IPS-NIHi11 (cell line): ENCODE measurements around the gene GPR18.
"Not testable (repeated sequence)": the region's sequence is repeated elsewhere in the genome, so short reads cannot be mapped to it uniquely, and the experiment has no call there.

ENCODE experiments used
- DNase-seq: peaks from one replicate; pipeline ENCODE4 v3.0.0; 2012; ENCODE audit warnings: mixed read lengths, low spot score

GPR18 gene

DNA sequence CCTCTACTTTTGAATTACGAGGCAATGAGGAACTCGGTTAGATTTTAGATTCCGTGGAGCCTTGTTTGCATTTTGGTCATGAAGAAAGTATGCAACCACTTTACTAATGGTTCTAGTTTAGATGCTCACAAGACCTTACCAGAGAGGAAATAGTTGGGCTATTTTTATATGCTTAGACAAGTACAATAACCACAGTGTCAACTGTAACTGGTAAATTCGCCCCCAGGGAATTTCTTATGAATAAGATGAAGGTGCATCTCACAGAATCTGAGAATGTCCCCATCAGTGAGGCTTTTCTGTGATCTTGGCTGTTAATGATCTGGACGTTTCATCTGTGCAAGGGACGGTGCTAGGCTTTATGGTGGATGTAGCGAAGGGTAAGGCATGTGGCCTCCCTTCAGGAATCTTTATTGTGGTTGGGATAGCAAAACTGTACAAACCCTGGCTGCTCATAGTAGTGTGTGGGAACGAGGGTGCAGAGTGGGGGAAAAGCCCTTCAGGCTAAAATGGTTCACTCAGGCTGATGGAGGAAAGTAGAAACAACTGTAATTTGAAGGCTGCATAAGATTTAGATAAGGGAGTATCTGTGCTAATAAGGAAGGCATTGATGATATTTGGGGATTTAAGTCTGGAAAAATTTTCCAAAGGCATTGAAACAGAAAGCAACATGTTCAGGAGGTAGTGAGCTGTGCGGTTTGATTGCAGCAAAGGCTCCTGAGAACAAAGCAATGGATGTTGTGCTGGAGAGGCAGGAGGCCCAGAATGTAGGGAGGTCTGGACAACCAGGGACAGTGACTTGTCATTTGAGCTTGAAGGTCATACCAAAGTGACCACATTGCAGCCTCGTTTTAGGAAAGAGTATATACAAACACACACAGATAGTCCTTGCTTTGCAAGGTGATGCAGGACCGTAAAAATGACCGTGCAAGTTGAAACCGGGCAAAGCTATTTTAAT, 29.2 kb downstream of the GPR18 start:
- DNase-seq = no peak

- no peak for DNase-seq
Observed at GRCh38 chr13:99227909-99228688, 30.1 kb downstream of the GPR18 start.

GRCh38 chr13:99227331-99227900, 30.8 kb downstream of the GPR18 start:
- DNase-seq = no peak

DNA sequence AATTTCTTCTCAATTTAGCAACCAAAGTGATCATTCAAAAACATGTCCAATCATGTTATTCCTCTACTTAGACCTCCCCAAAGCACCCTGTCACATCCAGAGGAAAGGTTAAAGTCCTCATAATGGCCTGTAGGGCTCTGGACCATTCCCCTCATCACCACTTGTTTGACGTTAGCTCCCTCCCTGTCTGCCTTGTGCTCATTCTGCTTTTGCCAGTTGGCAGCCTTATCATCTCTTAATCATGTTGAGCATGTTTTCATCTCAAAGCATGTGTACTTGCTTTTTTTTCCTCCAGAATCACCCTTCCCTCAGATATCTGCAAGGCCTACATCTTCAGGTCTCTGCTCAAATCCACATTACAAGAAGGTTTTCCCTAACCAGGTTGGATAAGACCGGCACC, 31.7 kb downstream of the GPR18 start:
- DNase-seq = no peak

- no peak for DNase-seq
Observed at GRCh38 chr13:99225078-99225477, 33.1 kb downstream of the GPR18 start.

DNA sequence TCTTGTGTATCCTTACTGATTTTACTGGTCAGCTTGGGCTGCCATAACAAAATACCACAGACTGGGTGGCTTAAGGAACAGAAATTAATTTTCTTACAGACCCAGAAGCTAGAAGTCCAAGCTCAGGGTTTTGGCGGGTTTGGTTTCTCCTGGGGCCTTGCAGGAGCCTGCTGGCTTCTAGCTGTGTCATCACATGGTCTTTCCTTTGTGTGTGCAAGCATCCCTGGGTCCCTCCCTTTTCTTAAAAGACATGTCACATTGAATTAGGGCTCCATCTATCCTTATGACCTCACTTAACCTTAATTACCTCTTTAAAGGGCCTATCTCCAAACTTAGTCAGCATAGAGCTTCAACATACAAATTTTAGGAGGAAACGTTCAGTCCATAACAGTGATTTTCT, 34.2 kb downstream of the GPR18 start:
- no peak for DNase-seq

DNA sequence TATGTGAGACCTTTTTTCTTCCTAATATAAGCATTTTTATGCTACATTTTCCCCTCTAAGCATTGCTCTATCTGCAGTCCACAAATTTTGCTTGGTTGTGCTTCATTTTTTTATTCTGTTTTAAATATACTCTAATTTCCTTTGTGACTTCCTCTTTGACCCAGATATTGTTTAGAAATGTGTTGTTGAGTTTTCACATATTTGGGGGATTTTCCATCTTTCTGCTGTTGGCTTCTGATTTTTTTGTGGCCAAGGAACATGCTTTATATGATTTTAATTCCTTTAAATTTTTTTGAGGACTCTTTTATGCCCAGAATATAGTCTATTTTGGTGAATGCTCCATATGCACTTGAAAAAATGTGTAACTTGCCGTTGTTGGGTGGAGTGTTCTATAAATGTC, 34.6 kb downstream of the GPR18 start:
- no peak for DNase-seq

DNA sequence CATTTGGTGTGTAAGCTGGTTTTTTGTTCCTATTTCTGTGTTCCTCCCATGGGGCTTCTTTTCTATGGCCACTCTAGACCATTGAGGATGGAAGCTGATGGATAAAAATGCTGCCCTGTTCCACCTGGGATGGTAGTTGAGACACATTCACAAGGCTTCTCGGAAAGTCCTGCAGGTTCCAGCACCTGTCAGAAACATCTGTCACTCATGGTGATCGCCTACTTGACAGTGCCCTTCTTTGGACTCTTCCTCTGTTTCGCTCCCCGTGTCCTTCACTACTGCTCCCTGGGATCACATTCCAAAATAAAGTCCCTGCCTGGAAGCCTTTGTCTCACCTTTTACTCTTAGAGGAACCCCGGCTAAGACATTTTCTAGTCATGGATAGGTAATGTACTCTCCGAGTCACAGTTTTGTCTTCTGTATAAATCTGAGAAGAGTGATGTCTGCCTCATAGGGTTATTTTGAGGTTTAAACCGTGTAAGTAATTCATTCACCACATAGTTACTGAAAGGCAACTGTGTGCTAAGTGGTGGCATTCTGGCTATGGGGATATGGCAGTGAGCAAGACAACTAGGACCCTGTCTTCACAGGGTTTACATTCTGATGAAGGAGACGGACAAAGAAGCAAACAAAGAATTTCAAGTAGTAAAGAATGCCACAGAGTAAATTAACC, 36.5 kb downstream of the GPR18 start:
- DNase-seq = no peak

GRCh38 chr13:99220199-99220935, 37.8 kb downstream of the GPR18 start:
- no peak for DNase-seq

DNA sequence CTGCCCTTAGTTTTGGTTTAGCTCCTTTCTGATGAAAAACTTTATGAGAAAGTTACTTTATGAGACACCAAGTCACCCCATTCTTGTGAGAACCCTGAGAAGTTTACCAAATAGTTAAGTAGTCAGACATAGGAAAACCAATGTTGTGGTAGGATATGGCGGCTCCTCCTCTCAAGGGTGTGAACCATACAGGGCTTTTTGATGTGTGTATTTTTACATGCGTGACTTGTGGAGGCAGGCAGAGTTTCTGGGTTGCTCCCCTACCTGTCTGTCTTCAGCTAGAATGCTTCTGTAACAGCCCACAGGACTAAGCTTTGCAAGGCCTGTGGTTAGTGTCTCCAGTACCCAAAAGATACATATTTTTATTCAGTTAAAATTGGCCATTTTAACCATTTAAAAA, 39.2 kb downstream of the GPR18 start:
- DNase-seq = no peak

DNA sequence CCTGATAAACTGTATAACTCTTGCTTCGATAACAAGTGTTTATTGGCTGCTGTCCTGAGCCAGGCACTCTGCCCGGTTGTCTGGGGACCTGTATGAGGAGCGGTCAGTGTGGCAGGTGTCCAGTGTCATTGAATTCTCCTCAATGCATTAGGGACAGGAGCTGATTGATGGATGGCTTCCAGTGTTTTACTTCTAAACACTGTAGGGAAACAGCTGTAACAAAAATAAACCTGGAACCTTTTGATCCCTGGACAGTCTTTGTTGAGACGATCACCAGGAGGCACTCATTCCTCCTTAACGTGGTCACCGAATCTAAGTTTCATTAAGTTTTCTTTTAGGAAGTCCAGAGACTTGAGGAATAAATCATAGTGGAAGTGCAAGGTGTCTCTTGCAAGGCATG, 39.6 kb downstream of the GPR18 start:
- DNase-seq = no peak

DNA sequence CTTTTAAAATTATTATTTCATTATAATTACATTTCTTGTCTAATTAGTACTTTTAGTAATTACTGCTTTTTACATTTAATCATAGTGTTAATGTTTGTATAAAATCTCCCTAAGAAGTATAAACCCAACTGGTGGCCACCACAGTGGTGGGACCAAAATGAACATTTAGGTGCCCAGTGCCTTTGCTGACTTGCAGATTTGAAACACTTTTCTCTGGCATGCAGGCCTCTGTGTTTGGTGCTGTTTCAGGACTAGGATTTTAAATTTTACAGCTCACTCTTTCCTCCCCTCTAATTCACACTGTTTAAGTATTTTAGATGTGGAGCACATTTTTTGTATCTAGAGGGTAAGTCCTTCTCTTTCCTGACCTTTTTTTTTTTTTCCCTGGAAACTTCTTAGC, 40.1 kb downstream of the GPR18 start:
- DNase-seq = no peak

DNA sequence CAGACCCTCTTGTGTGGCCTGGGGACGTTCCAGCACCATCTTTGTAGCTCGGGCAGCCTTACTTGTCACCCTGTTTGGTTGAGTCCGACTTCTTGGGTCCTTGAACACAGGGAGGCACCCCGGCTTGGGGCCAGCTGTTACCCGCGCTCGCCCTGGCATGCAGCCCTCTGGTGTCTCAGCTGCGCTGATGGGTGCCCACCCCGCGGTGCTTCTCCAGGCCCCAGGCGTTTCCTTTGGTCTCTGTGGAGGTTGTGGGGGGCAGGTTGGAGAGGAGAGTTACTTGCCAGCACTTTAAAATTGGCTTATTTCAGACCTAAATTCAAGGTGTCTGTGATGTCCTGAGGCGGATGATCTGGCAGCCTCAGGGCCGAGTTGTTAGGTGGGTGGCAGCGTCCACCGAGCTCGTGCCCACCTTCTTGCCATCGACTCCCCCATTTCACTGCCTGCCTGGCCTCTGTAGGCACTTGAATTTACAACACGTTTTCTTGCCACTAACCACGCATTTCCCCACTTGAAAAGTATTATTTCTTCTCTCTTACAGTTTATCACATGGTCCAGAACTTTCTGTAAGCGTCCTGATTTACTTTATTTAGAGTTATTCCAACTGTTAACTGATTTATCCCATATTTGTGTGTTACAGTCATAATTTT, 40.6 kb downstream of the GPR18 start:
- DNase-seq = no peak

DNA sequence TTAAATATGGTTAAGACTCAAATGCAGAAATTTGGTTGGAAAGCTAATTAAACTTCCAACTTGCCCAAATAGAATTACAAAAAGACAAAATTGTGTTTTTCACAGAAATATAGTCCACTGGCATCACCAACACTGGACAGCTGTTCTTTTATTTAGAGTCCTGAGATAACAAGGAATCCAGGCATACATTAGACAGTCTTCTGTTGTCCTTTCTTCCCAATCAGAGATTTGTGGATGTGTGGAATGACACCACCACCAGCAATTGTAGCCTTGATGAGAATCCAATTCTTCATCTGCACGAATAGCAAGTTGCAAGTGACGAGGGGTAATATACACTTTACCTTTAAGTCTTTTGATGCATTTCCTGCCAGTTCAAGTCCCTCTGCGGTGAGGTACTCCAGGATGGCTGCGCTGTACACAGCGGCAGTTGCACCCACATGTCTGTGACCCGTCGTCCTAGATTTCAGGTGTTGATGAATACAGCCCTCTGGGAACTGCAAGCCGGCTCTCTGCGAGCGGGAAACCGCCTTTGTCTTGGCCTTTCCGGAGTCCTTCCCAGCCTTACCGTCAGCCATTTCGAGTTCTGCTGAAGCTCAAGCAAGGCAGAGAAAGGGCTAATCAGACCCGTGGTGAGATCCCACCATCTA, 42.9 kb downstream of the GPR18 start:
- no peak for DNase-seq

GRCh38 chr13:99214731-99215130, 43.4 kb downstream of the GPR18 start:
- no peak for DNase-seq

DNA sequence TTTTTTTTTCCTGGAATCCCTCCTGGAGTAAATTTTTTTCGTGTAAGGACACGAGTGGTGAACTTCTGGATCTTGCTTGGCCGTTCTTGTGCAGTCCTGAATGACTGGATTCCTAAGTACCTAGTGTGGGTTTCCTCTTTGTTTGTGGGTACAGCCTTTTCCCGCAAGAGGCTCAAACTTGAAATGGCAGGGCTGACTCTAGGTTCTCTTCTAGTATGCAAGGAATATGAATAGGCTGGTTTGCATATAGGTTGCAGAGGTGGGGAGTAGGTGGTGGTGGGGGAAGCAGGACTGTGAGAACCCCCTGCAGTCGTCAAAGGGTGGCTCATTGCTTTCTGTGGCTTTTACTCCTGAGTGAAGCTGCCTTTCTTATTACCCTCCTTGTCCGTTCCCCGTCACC, 43.9 kb downstream of the GPR18 start:
- no peak for DNase-seq

- no peak for DNase-seq
Observed at GRCh38 chr13:99211421-99212035, 46.7 kb downstream of the GPR18 start.

GRCh38 chr13:99210627-99211026, 47.6 kb downstream of the GPR18 start:
- not testable (repeated sequence) for DNase-seq

GRCh38 chr13:99208845-99209527, 49.2 kb downstream of the GPR18 start:
- no peak for DNase-seq
